GM21529 (cell line): ENCODE results near the gene SNX7.

Source experiments
- ATAC-seq: cut with Tn5 transposase; IDR thresholded peaks from one replicate; pipeline ENCODE4 v1.9.1; 2021; ENCODE audit not compliant: unreplicated experiment

Gene SNX7

GRCh38 chr1:98763488-98764150 lies 102.1 kb downstream of the SNX7 start:
- no peak for ATAC-seq

DNA sequence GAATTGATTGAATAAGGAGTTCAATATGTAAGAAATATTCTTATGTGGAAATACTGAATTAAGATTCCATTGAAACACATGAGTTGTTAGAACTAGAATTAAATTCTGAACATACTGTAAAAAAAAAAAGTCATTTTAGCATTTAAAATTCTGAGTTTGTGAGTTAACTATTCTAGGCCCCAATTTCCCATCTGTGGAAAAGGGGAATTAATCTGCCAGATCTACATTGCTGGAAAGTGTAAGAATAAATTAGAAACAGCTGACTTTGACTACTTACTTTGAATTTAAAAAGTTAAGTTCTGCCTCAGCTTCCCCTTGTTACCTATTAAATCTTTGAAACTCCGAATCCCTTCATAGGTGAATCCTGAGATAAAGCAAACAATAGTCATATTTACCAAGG lies 103.0 kb downstream of the SNX7 start:
- no peak for ATAC-seq

DNA sequence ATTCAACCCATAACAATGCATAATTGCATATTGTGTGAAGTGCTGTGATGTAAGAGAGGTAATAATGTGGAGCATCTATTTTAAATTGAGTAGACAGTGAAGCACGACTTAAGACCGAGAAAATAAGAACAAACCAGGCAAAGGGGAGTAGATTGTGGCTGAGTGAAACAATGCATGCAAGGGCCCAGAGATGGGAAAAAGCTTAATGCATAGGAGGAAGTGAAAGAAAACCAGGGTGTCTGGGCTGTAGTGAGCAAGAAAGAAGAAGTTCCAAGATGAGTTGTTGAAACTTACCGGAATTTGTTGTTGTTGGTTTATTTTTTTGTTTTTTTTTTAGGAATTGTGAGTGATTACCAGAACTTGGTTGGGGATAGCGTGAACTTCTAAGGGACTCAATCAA lies 104.7 kb downstream of the SNX7 start:
- peak; percentile 90 for ATAC-seq

DNA sequence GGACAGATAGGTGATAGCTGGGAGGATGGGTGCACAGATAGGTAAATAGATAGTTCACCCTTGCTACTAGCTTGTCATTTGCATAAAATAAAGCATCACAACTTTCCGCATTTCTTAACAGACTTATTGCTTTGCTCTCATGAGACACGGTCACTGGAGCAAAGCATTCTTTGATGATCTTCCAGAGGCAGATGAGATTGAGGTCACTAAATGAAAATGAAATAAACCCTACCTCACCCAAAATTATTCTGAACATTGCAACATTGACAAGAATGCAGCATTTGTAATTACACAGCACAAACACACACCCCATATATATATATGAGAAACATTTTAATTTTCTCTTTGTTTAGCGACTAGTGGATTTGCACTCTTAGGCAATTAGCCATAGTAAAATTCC lies 107.6 kb downstream of the SNX7 start:
- ATAC-seq, result no peak

DNA sequence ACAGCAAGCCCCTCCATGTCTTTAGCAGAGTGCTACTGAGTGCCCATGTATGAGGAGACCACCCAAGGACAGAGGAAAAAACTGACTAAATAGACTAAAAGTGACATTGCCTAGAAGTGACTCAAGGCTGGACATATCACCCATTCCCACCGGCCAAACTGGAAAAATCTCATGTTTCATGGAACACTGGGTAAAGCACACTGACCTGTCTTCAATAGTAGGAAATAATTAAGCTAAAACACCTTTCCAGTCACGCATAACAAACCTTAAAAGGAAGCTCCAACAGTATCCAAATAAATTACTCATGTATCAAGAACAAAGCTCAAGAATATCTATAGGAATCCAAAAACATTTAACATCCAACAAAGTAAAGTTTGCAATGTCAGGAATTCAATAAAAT lies 120.4 kb downstream of the SNX7 start:
- no peak for ATAC-seq

GRCh38 chr1:98783821-98784220 lies 122.3 kb downstream of the SNX7 start:
- ATAC-seq, result no peak

- ATAC-seq, result no peak
These were observed 130.0 kb downstream of the SNX7 start for GRCh38 chr1:98791498-98791897.

GRCh38 chr1:98792123-98792522 lies 130.6 kb downstream of the SNX7 start:
- no peak for ATAC-seq

GRCh38 chr1:98793136-98793535 lies 131.6 kb downstream of the SNX7 start:
- ATAC-seq, result no peak

DNA sequence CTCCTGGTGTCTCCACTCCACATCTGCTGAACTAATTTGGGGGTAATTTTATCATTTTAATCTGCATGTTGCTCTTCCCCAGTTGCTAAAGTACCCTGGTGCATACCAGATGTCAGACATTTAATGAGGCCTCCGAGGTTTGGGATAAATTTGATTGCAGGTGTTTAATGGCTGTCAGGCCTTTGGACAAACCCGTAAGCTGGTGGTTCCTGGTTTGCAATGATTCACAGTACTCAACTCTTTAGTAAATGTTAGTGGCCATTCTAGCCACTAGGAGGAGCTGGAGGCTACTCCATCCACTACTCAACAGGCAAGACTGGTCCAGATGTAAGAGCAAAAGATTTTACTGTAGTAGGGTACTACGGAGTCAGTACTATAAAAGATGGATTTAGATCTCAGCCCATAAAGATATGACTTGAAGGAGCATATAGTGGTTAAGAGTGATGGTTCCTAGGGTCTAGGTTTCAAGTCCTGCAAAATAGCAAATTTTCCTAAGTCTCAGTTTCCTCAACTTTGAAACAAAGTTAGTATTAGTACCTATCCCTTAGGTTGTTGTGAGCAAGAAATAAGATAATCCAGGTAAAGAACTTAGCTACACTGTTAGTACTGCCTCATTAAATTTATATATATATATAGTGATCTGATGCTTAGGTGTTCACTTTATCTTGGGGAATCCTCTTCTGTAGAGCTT lies 132.8 kb downstream of the SNX7 start:
- peak; percentile 99 for ATAC-seq

DNA sequence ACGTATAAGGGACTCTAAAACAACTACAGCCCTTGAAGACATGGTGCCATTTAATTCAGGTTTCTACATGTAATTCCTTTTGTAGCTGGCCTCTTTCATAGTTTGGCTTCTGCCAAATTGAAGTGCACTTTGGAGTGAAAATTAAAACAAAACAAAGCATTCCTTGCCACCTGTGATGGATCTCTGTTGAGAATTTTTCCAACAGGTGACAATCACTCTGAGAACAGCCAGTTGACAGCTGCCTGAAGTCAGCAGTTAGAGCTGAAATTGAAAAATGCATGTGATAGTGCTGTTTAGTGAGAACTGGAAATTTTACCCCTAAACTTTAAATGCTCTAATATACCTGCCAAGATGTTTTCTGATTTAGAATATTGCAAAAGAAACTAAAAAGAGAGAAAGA lies 134.5 kb downstream of the SNX7 start:
- ATAC-seq, result no peak

DNA sequence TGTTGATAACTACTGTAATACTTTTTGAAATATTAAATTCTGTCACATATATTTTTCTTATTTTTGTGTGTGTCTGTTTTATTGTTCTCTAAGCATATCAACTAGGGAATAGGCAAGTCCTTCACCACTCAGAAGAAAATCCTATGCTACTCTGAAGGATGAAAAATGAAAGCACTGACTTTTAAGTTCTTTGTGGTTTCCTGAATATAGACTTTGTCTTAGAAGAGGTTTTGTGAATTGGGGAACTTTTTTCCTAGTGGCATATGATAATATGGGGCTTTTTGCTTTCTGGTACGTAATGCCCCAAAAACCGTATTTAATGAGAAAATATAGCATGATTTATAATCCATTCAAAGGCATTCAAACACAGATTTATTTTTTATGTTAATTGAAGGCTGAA lies 136.0 kb downstream of the SNX7 start:
- no peak for ATAC-seq
